CD14-positive monocyte (primary cell): ENCODE results near the gene KRTAP2-3. TPM values are rescaled to one million over a fixed set of nuclear protein-coding genes. Genes with fewer than 3 reads are reported as not detected.
"Not testable (repeated sequence)": the region's sequence is repeated elsewhere in the genome, so short reads cannot be mapped to it uniquely, and the experiment has no call there.

Source experiments
- DNase-seq, 3 donors: peaks; one replicate each; pipeline ENCODE4 v3.0.0-alpha.2; 2011 to 2022
- H2AFZ ChIP-seq: 2 replicates; pipeline ENCODE4 v1.6.0; 2012; ENCODE audit warnings: mild to moderate bottlenecking, low read depth, low read length, inconsistent platforms; ENCODE audit not compliant: insufficient read depth, poor library complexity, severe bottlenecking
- H3K27ac ChIP-seq, 2 donors: 1 replicate in 1 of 2; 2 replicates in 1 of 2; pipeline ENCODE4 v1.5.1; 2012 to 2013; ENCODE audit warnings: low read length in 2 of 2, control low read depth in 1 of 2, inconsistent platforms in 1 of 2, low read depth in 1 of 2, mild to moderate bottlenecking in 1 of 2
- H3K27me3 ChIP-seq, 2 donors: one replicate each; pipeline versions ENCODE4 v1.6.0 to v1.6.1; 2011 to 2013; ENCODE audit warnings: low read length in 2 of 2; ENCODE audit not compliant: control insufficient read depth in 2 of 2, insufficient read depth in 2 of 2
- H3K36me3 ChIP-seq, 2 donors: replicated peaks in 1 of 2; 1 replicate in 1 of 2; 2 replicates in 1 of 2; pipeline versions ENCODE4 v1.5.1 to v1.6.1; 2012 to 2013; ENCODE audit warnings: low read length in 2 of 2, control low read depth in 1 of 2, inconsistent platforms in 1 of 2, mild to moderate bottlenecking in 1 of 2; ENCODE audit not compliant: insufficient read depth in 2 of 2, control insufficient read depth in 1 of 2
- H3K4me1 ChIP-seq, 2 donors: 1 replicate in 1 of 2; 2 replicates in 1 of 2; pipeline versions ENCODE4 v1.5.1 to v1.6.1; 2012 to 2013; ENCODE audit warnings: low read length in 2 of 2, control low read depth in 1 of 2, inconsistent platforms in 1 of 2, mild to moderate bottlenecking in 1 of 2, moderate library complexity in 1 of 2; ENCODE audit not compliant: insufficient read depth in 2 of 2, control insufficient read depth in 1 of 2
- H3K4me2 ChIP-seq: replicated peaks from 2 replicates; pipeline ENCODE3; 2012; ENCODE audit warnings: low read length, moderate library complexity, mild to moderate bottlenecking; ENCODE audit not compliant: poor library complexity, severe bottlenecking; ENCODE audit errors: extremely low read depth
- H3K4me3 ChIP-seq, 3 experiments: fragments of 200-600 bp in 1 of 3; sonication (generic) in 1 of 3; replicated peaks in 1 of 3; 1 replicate in 2 of 3; 2 replicates in 1 of 3; pipeline ENCODE4 v1.5.1; 2011 to 2013; ENCODE audit warnings: low read length in 3 of 3, mild to moderate bottlenecking in 3 of 3, control low read depth in 2 of 3, low read depth in 2 of 3, inconsistent platforms in 1 of 3, moderate library complexity in 1 of 3
- H3K79me2 ChIP-seq: 2 replicates; pipeline ENCODE4 v1.6.0; 2012; ENCODE audit warnings: mild to moderate bottlenecking, control low read depth, inconsistent platforms, low read length, moderate library complexity; ENCODE audit not compliant: insufficient read depth
- H3K9ac ChIP-seq: 2 replicates; pipeline ENCODE4 v1.6.0; 2017; ENCODE audit warnings: low read length, mild to moderate bottlenecking; ENCODE audit not compliant: insufficient read depth, poor library complexity, severe bottlenecking
- H3K9me3 ChIP-seq, 2 donors: replicated peaks in 1 of 2; 1 replicate in 1 of 2; 2 replicates in 1 of 2; pipeline versions ENCODE4 v1.5.1 to v1.6.1; 2012 to 2013; ENCODE audit warnings: low read length in 2 of 2, control low read depth in 1 of 2; ENCODE audit not compliant: control insufficient read depth in 1 of 2, insufficient read depth in 1 of 2
- H4K20me1 ChIP-seq: 2 replicates; pipeline ENCODE4 v1.6.0; 2012; ENCODE audit warnings: mild to moderate bottlenecking, low read length, control low read depth, moderate library complexity; ENCODE audit not compliant: insufficient read depth
- H3K27ac Mint-ChIP-seq, 7 donors: one replicate each; pipeline ENCODE4 v1.8.0; 2020; ENCODE audit warnings: mild to moderate bottlenecking in 7 of 7, mixed read lengths in 7 of 7, moderate library complexity in 6 of 7, inconsistent platforms in 2 of 7
- H3K27me3 Mint-ChIP-seq, 3 donors: one replicate each; pipeline ENCODE4 v1.8.0; 2021 to 2022; ENCODE audit warnings: low read depth in 3 of 3, mild to moderate bottlenecking in 3 of 3, mixed read lengths in 3 of 3, moderate library complexity in 3 of 3, inconsistent platforms in 1 of 3
- H3K36me3 Mint-ChIP-seq, 2 donors: one replicate each; pipeline ENCODE4 v1.8.0; 2020; ENCODE audit warnings: mixed read lengths in 2 of 2, inconsistent platforms in 1 of 2, mild to moderate bottlenecking in 1 of 2
- H3K4me1 Mint-ChIP-seq: one replicate; pipeline ENCODE4 v1.8.0; 2020; ENCODE audit warnings: mild to moderate bottlenecking, mixed read lengths
- H3K4me3 Mint-ChIP-seq, 2 donors: one replicate each; pipeline ENCODE4 v1.8.0; 2020; ENCODE audit warnings: mild to moderate bottlenecking in 2 of 2, mixed read lengths in 2 of 2, moderate library complexity in 1 of 2
- H3K9me3 Mint-ChIP-seq, 7 donors: one replicate each; pipeline ENCODE4 v1.8.0; 2020 to 2022; ENCODE audit warnings: mixed read lengths in 7 of 7, mild to moderate bottlenecking in 6 of 7, moderate library complexity in 6 of 7, inconsistent platforms in 2 of 7
- CTCF ChIP-seq: fragments of 200-600 bp; IDR thresholded peaks from one replicate; pipeline ENCODE4 v1.8.0; 2022; ENCODE audit warnings: antibody characterized with exemption, mild to moderate bottlenecking
- WGBS: methylation state at CpG from one replicate; pipeline ENCODE4 v1.1.5; 2013; ENCODE audit warnings: missing lambda C conversion rate; ENCODE audit not compliant: insufficient coverage; 5-methylcytosine and 5-hydroxymethylcytosine counted together
- intact Hi-C, 2 donors: fragments of 100-400 bp; cut with micrococcal nuclease; formaldehyde crosslinking; loops; one replicate each; pipeline versions ENCODE4 v1.15.0 to v1.15.1; 2023
- polyA plus RNA-seq, 3 donors: library from polyadenylated mRNA; depleted of rRNA in 1 of 3; unstranded in 2 of 3; stranded (reverse) in 1 of 3; fragments of 300-500 nt in 2 of 3; fragments of >200 nt in 1 of 3; fragmentation: Illumina TruSeq in 2 of 3; gene quantifications; 1 replicate in 2 of 3; 2 replicates in 1 of 3; pipeline ENCODE4 v1.2.3, GENCODE V29; 2012 to 2021

Gene KRTAP2-3
- polyA plus RNA-seq, 3 donors: not detected

GRCh38 chr17:41096055-41096454 is 36.1 kb upstream of the KRTAP2-3 start:
- H3K79me2 ChIP-seq: no peaks in the 10 kb centered on the region
- WGBS: 95% methylated on average over 4 of the region's 7 CpGs
- Mint-ChIP-seq H3K36me3 (no peaks in the 10 kb centered on the region), H3K27ac (no peak overlapping the region), H3K4me3 (no peak overlapping the region), H3K4me1 (peaks cover 5% of the 10 kb centered on the region), H3K9me3 (peaks cover 0 to 14% (median 7%) of the 10 kb centered on the region in 7 donors), H3K27me3 (peaks cover 0 to 5% (median 0%) of the 10 kb centered on the region in 3 donors)
- H3K9me3 ChIP-seq: peaks cover 3 to 8% of the 10 kb centered on the region in 2 donors
- H3K9ac ChIP-seq: no peak overlapping the region
- no peaks in the 10 kb centered on the region for H3K36me3 ChIP-seq
- H3K27me3 ChIP-seq: no peaks in the 10 kb centered on the region
- H4K20me1 ChIP-seq: no peaks in the 10 kb centered on the region
- H3K27ac ChIP-seq: no peak overlapping the region
- intact Hi-C loops: no loop called here
- no peak overlapping the region for H3K4me2 ChIP-seq
- no peaks in the 10 kb centered on the region for H3K4me1 ChIP-seq
- TF ChIP-seq CTCF: no peak
- no peak overlapping the region for H3K4me3 ChIP-seq
- no peak for DNase-seq
- no peak overlapping the region for H2AFZ ChIP-seq

GRCh38 chr17:41088760-41089352 is 28.9 kb upstream of the KRTAP2-3 start:
- peaks cover 0 to 12% (median 7%) of the 10 kb centered on the region in 7 donors for H3K9me3 Mint-ChIP-seq
- H3K9me3 ChIP-seq, H4K20me1 ChIP-seq, H3K4me2 ChIP-seq, H3K9ac ChIP-seq, H3K4me1 ChIP-seq, H2AFZ ChIP-seq, H3K27me3 ChIP-seq, DNase-seq, H3K27ac ChIP-seq, H3K36me3 Mint-ChIP-seq, H3K79me2 ChIP-seq, H3K36me3 ChIP-seq, H3K27ac Mint-ChIP-seq, H3K4me1 Mint-ChIP-seq, H3K4me3 ChIP-seq, intact Hi-C loops, H3K27me3 Mint-ChIP-seq, H3K4me3 Mint-ChIP-seq: not testable (repeated sequence)
- no CpG with 5 or more reads among the region's 4 CpGs for WGBS

GRCh38 chr17:41084100-41084856 is 24.4 kb upstream of the KRTAP2-3 start, which contains the start of gene KRTAP4-7:
KRTAP4-7 (plus strand) TSS chr17:41084150; CDS start chr17:41084207, 57 bp downstream.
- WGBS: 90% methylated on average over 9 of the region's 14 CpGs

GRCh38 chr17:41083427-41083826 is 23.5 kb upstream of the KRTAP2-3 start:
- H3K4me3 ChIP-seq, H3K27ac Mint-ChIP-seq, H3K36me3 Mint-ChIP-seq, DNase-seq, H3K36me3 ChIP-seq, H4K20me1 ChIP-seq, H3K4me1 ChIP-seq, H3K9ac ChIP-seq, intact Hi-C loops, H3K9me3 Mint-ChIP-seq, H3K9me3 ChIP-seq, H3K27ac ChIP-seq, H3K4me1 Mint-ChIP-seq, H3K27me3 ChIP-seq, H2AFZ ChIP-seq, H3K27me3 Mint-ChIP-seq, H3K79me2 ChIP-seq, H3K4me2 ChIP-seq, H3K4me3 Mint-ChIP-seq: not testable (repeated sequence)
- WGBS: no CpG with 5 or more reads among the region's 2 CpGs

More at GRCh38 chr17:41084100-41084856, 24.4 kb upstream of the KRTAP2-3 start, which contains the start of gene KRTAP4-7:
- H3K79me2 ChIP-seq, H3K36me3 Mint-ChIP-seq, H3K9me3 Mint-ChIP-seq, DNase-seq, H3K9ac ChIP-seq, H3K27me3 ChIP-seq, H4K20me1 ChIP-seq, H3K4me3 Mint-ChIP-seq, H3K4me1 Mint-ChIP-seq, H3K27me3 Mint-ChIP-seq, H3K4me3 ChIP-seq, H3K4me2 ChIP-seq, H3K27ac Mint-ChIP-seq, intact Hi-C loops, H2AFZ ChIP-seq, H3K36me3 ChIP-seq, H3K9me3 ChIP-seq, H3K27ac ChIP-seq, H3K4me1 ChIP-seq: not testable (repeated sequence)
